ENCODE measurements around the gene TRABD2B. TPM values are rescaled to one million over a fixed set of nuclear protein-coding genes. Genes with fewer than 3 reads are reported as not detected.

The TRABD2B gene
- polyA plus RNA-seq, 2 donors = 0.24 to 0.34 TPM

GRCh38 chr1:47854552-47855144 lies 142.5 kb downstream of the TRABD2B start:
- no peaks in the 10 kb centered on the region for H3K27me3 ChIP-seq (ENCODE audit: control insufficient read depth in 1 of 2, insufficient read depth in 2 of 2, low read length in 2 of 2)
- H3K4me3 ChIP-seq (ENCODE audit: low read depth in 1 of 2, low read length in 2 of 2) = no peak overlapping the region
- H3K4me1 ChIP-seq (ENCODE audit: control insufficient read depth in 2 of 2, insufficient read depth in 2 of 2, low read length in 1 of 2) = no peaks in the 10 kb centered on the region
- 86 to 90% methylated on average over 2 of the region's 2 CpGs for WGBS, 2 donors
- H3K36me3 ChIP-seq (ENCODE audit: control insufficient read depth in 2 of 2, insufficient read depth in 2 of 2, low read length in 1 of 2) = no peaks in the 10 kb centered on the region
- no peaks in the 10 kb centered on the region for H3K9me3 ChIP-seq (ENCODE audit: control insufficient read depth in 2 of 2, insufficient read depth in 1 of 2, low read depth in 1 of 2, low read length in 1 of 2)
- no peak overlapping the region for H3K27ac ChIP-seq (ENCODE audit: low read depth in 2 of 2, low read length in 1 of 2)

- WGBS, 2 donors = 79 to 87% methylated on average over 2 of the region's 2 CpGs
- Histone ChIP-seq H3K4me3 (ENCODE audit: low read depth in 1 of 2, low read length in 2 of 2) (no peak overlapping the region), H3K9me3 (ENCODE audit: control insufficient read depth in 2 of 2, insufficient read depth in 1 of 2, low read depth in 1 of 2, low read length in 1 of 2) (no peaks in the 10 kb centered on the region), H3K4me1 (ENCODE audit: control insufficient read depth in 2 of 2, insufficient read depth in 2 of 2, low read length in 1 of 2) (no peaks in the 10 kb centered on the region), H3K27ac (ENCODE audit: low read depth in 2 of 2, low read length in 1 of 2) (no peak overlapping the region), H3K27me3 (ENCODE audit: control insufficient read depth in 1 of 2, insufficient read depth in 2 of 2, low read length in 2 of 2) (no peaks in the 10 kb centered on the region), H3K36me3 (ENCODE audit: control insufficient read depth in 2 of 2, insufficient read depth in 2 of 2, low read length in 1 of 2) (no peaks in the 10 kb centered on the region)
Measured at GRCh38 chr1:47853852-47854251, 143.3 kb downstream of the TRABD2B start.

- H3K27me3 ChIP-seq (ENCODE audit: control insufficient read depth in 1 of 2, insufficient read depth in 2 of 2, low read length in 2 of 2) = no peaks in the 10 kb centered on the region
- no peaks in the 10 kb centered on the region for H3K4me1 ChIP-seq (ENCODE audit: control insufficient read depth in 2 of 2, insufficient read depth in 2 of 2, low read length in 1 of 2)
- H3K9me3 ChIP-seq (ENCODE audit: control insufficient read depth in 2 of 2, insufficient read depth in 1 of 2, low read depth in 1 of 2, low read length in 1 of 2) = no peaks in the 10 kb centered on the region
- no peak overlapping the region for H3K27ac ChIP-seq (ENCODE audit: low read depth in 2 of 2, low read length in 1 of 2)
- 83 to 90% methylated on average over 7 of the region's 7 CpGs for WGBS, 2 donors
- H3K36me3 ChIP-seq (ENCODE audit: control insufficient read depth in 2 of 2, insufficient read depth in 2 of 2, low read length in 1 of 2) = no peaks in the 10 kb centered on the region
- no peak overlapping the region for H3K4me3 ChIP-seq (ENCODE audit: low read depth in 1 of 2, low read length in 2 of 2)
Measured at GRCh38 chr1:47853059-47853458, 144.1 kb downstream of the TRABD2B start.

DNA sequence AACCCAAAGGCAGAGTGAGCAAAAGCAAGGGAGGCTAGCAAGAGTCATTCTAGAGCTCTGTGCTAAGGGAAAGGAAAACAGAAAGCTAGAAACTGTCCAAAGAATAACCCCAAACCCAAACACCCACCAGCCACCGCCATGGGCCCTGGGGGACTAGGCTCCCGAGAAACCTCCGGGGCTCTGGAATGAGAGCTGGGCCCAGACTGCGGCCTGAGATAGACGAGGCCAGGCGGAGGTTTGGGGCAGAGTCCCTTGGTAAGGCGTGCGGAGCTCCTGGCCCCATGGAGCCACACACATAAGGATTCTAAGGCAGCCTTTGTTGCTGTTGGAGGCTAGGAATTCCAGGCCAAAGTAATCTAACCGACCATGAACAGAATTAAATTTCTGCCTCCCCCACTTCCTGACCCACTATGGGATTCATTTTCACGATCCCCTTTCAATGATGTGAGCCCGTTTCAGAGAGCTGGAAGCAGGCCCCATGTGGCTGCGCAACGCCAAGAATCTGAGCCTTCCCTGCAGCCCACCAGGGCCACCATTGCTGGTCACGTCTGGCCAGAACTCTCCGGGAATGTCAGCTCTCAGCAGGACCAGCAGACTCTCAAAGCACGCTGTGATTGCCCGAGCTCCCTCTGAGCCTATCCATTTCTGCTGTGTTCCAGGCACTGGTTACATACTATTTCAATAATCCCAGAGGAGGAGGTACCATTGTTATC lies 145.0 kb downstream of the TRABD2B start:
- Histone ChIP-seq H3K36me3 (ENCODE audit: control insufficient read depth in 2 of 2, insufficient read depth in 2 of 2, low read length in 1 of 2) (no peaks in the 10 kb centered on the region), H3K4me3 (ENCODE audit: low read depth in 1 of 2, low read length in 2 of 2) (no peak overlapping the region), H3K27me3 (ENCODE audit: control insufficient read depth in 1 of 2, insufficient read depth in 2 of 2, low read length in 2 of 2) (no peaks in the 10 kb centered on the region), H3K9me3 (ENCODE audit: control insufficient read depth in 2 of 2, insufficient read depth in 1 of 2, low read depth in 1 of 2, low read length in 1 of 2) (no peaks in the 10 kb centered on the region), H3K4me1 (ENCODE audit: control insufficient read depth in 2 of 2, insufficient read depth in 2 of 2, low read length in 1 of 2) (no peaks in the 10 kb centered on the region), H3K27ac (ENCODE audit: low read depth in 2 of 2, low read length in 1 of 2) (no peak overlapping the region)
- 89 to 92% methylated on average over 17 of the region's 17 CpGs for WGBS, 2 donors

- no peaks in the 10 kb centered on the region for H3K27me3 ChIP-seq (ENCODE audit: control insufficient read depth in 1 of 2, insufficient read depth in 2 of 2, low read length in 2 of 2)
- H3K36me3 ChIP-seq (ENCODE audit: control insufficient read depth in 2 of 2, insufficient read depth in 2 of 2, low read length in 1 of 2) = no peaks in the 10 kb centered on the region
- H3K4me1 ChIP-seq (ENCODE audit: control insufficient read depth in 2 of 2, insufficient read depth in 2 of 2, low read length in 1 of 2) = no peaks in the 10 kb centered on the region
- H3K9me3 ChIP-seq (ENCODE audit: control insufficient read depth in 2 of 2, insufficient read depth in 1 of 2, low read depth in 1 of 2, low read length in 1 of 2) = no peaks in the 10 kb centered on the region
- no peak overlapping the region for H3K4me3 ChIP-seq (ENCODE audit: low read depth in 1 of 2, low read length in 2 of 2)
- WGBS, 2 donors = 87 to 96% methylated on average over 4 of the region's 4 CpGs
- H3K27ac ChIP-seq (ENCODE audit: low read depth in 2 of 2, low read length in 1 of 2) = no peak overlapping the region
Measured at GRCh38 chr1:47850451-47850850, 146.7 kb downstream of the TRABD2B start.

DNA sequence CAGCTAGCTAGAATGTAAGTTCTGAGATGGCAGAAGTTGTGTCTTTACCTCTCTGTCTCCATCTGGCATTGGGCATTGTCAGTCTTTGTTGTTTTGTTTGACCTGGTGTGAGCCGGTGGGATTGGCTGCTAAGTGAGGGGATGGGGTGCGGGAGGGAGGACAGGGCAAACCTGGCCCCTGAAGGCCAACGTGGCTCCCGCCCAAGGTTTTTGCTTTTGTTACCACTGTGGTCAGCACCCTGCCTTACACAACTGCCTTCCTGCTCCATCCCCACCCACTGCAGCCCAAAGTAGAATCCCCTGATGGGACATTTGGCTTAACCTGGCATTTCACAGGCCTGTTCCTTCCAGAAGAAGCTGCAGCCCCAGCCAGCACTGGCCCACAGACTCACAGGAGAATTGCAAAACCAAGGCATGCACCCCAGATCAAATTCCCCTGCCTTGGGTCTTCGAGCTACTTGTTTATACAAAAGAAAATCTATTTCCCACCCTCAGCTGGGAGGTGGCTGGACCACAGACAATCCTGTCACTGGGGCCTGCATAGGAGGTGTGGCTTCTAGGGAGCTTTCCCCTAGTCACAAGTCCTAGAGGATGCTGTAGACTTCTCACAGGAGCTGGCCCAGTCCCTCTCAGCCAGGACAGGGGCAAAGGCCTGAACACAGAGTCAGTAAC lies 147.5 kb downstream of the TRABD2B start:
- 86 to 91% methylated on average over 5 of the region's 5 CpGs for WGBS, 2 donors

DNA sequence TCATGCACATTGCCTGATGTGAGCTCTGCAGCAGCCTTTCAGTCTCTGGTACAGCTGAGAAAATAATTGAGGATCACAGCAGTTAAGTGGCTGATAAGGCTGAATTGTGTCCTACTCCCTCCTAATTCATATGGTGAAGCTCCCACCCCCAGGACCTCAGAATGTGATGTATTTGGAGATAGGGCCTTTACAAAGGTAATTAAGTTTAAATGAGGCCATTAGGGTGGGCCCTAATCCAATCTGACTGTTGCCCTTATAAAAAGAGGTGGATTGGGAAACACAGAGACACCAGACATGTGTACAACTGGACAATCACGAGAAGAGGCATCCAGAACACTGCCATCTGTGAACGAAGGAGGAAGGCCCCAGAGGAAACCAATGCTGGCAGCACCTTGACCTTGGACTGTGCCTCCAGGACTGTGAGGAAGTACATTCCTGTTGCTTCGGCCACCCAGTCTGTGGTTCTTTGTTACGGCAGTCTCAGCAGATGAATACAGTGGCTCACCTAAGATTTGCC lies 148.1 kb downstream of the TRABD2B start:
- no peaks in the 10 kb centered on the region for H3K36me3 ChIP-seq (ENCODE audit: control insufficient read depth in 2 of 2, insufficient read depth in 2 of 2, low read length in 1 of 2)

More for the DNA sequence above, 147.5 kb downstream of the TRABD2B start:
- Histone ChIP-seq H3K9me3 (ENCODE audit: control insufficient read depth in 2 of 2, insufficient read depth in 1 of 2, low read depth in 1 of 2, low read length in 1 of 2) (no peaks in the 10 kb centered on the region), H3K36me3 (ENCODE audit: control insufficient read depth in 2 of 2, insufficient read depth in 2 of 2, low read length in 1 of 2) (no peaks in the 10 kb centered on the region), H3K4me1 (ENCODE audit: control insufficient read depth in 2 of 2, insufficient read depth in 2 of 2, low read length in 1 of 2) (no peaks in the 10 kb centered on the region), H3K4me3 (ENCODE audit: low read depth in 1 of 2, low read length in 2 of 2) (no peak overlapping the region), H3K27me3 (ENCODE audit: control insufficient read depth in 1 of 2, insufficient read depth in 2 of 2, low read length in 2 of 2) (no peaks in the 10 kb centered on the region), H3K27ac (ENCODE audit: low read depth in 2 of 2, low read length in 1 of 2) (no peak overlapping the region)

GRCh38 chr1:47847763-47848162 lies 149.4 kb downstream of the TRABD2B start:
- WGBS, 2 donors = 89 to 93% methylated on average over 9 of the region's 9 CpGs
- no peaks in the 10 kb centered on the region for H3K36me3 ChIP-seq (ENCODE audit: control insufficient read depth in 2 of 2, insufficient read depth in 2 of 2, low read length in 1 of 2)
- H3K4me3 ChIP-seq (ENCODE audit: low read depth in 1 of 2, low read length in 2 of 2) = no peak overlapping the region
- no peaks in the 10 kb centered on the region for H3K27me3 ChIP-seq (ENCODE audit: control insufficient read depth in 1 of 2, insufficient read depth in 2 of 2, low read length in 2 of 2)
- H3K9me3 ChIP-seq (ENCODE audit: control insufficient read depth in 2 of 2, insufficient read depth in 1 of 2, low read depth in 1 of 2, low read length in 1 of 2) = no peaks in the 10 kb centered on the region
- H3K27ac ChIP-seq (ENCODE audit: low read depth in 2 of 2, low read length in 1 of 2) = no peak overlapping the region
- no peaks in the 10 kb centered on the region for H3K4me1 ChIP-seq (ENCODE audit: control insufficient read depth in 2 of 2, insufficient read depth in 2 of 2, low read length in 1 of 2)

More for the DNA sequence above, 148.1 kb downstream of the TRABD2B start:
- Histone ChIP-seq H3K27me3 (ENCODE audit: control insufficient read depth in 1 of 2, insufficient read depth in 2 of 2, low read length in 2 of 2) (no peaks in the 10 kb centered on the region), H3K4me1 (ENCODE audit: control insufficient read depth in 2 of 2, insufficient read depth in 2 of 2, low read length in 1 of 2) (no peaks in the 10 kb centered on the region), H3K9me3 (ENCODE audit: control insufficient read depth in 2 of 2, insufficient read depth in 1 of 2, low read depth in 1 of 2, low read length in 1 of 2) (no peaks in the 10 kb centered on the region), H3K4me3 (ENCODE audit: low read depth in 1 of 2, low read length in 2 of 2) (no peak overlapping the region), H3K27ac (ENCODE audit: low read depth in 2 of 2, low read length in 1 of 2) (no peak overlapping the region)
- WGBS, 2 donors = 64 to 78% methylated on average over 4 of the region's 4 CpGs

GRCh38 chr1:47844558-47844955 lies 152.6 kb downstream of the TRABD2B start:
- Histone ChIP-seq H3K4me1 (ENCODE audit: control insufficient read depth in 2 of 2, insufficient read depth in 2 of 2, low read length in 1 of 2) (peaks cover 0 to 2% of the 10 kb centered on the region in 2 donors), H3K27ac (ENCODE audit: low read depth in 2 of 2, low read length in 1 of 2) (no peak overlapping the region), H3K36me3 (ENCODE audit: control insufficient read depth in 2 of 2, insufficient read depth in 2 of 2, low read length in 1 of 2) (no peaks in the 10 kb centered on the region), H3K9me3 (ENCODE audit: control insufficient read depth in 2 of 2, insufficient read depth in 1 of 2, low read depth in 1 of 2, low read length in 1 of 2) (no peaks in the 10 kb centered on the region), H3K27me3 (ENCODE audit: control insufficient read depth in 1 of 2, insufficient read depth in 2 of 2, low read length in 2 of 2) (no peaks in the 10 kb centered on the region), H3K4me3 (ENCODE audit: low read depth in 1 of 2, low read length in 2 of 2) (no peak overlapping the region)
- WGBS, 2 donors = 90 to 91% methylated on average over 3 of the region's 3 CpGs
